HG03095 (cell line): Measurements from ENCODE around the gene SRRM1.
"Not testable (repeated sequence)": the region's sequence is repeated elsewhere in the genome, so short reads cannot be mapped to it uniquely, and the experiment has no call there.

ENCODE experiments used
- ATAC-seq: cut with Tn5 transposase; IDR thresholded peaks from one replicate; pipeline ENCODE4 v1.9.1; 2021; ENCODE audit warnings: moderate library complexity; ENCODE audit not compliant: unreplicated experiment

The SRRM1 gene

GRCh38 chr1:24714859-24715520 lies 71.9 kb downstream of the SRRM1 start:
- ATAC-seq = no peak

GRCh38 chr1:24715658-24716057 lies 72.6 kb downstream of the SRRM1 start:
- no peak for ATAC-seq

DNA sequence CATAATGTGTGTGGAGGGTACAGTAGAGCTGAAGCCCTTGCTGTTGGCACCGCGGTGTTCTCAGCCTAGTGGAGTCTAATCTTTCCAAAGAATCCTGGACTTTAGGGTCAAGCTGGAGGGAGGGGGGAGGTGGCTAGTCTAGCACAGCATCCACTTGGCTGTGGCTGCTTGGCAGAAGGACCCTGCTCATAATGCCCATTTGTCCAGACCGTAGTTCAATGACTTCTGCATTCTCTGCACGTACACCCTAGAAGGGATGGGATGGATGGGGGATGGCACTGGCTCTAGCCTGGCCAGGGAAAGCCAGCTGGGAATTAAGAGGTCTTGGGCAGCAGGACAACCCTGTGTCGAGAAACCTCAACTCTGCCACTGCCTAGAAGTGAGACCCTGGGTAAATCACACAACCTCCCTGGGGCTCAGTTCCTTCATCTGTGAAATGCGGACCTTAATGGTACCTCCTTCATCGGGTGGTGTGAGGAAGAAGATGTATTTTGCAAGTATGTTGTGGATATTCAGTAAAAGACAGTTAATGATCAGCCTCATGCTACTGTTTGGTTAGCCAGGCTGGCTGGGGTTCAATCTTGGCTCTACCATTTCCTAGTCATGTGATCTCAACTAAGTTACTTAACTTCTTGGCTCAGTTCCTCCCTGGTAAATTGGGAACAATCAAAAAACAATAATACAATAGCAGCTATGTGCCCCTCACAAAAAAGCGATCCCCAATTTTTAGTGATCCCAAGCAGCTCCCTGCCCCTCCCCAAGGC lies 75.0 kb downstream of the SRRM1 start:
- no peak for ATAC-seq

DNA sequence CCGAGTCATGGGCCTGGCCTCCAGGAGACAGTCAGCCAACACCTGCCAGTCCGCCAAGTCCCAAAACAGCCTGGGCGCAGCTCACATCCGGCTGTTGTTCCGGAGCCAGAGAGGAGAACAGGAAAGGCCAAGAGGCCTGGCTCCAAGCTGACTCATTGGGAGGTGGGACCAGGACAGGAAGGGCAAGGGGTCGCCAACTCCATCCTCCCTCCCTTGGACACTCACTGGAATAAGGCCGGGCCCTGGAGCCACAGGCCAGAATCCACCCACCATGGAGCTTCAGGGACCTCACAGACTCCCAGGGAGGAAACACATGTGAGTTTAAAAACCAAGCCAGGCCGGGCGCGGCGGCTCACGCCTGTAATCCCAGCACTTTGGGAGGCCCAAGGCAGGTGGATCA lies 77.0 kb downstream of the SRRM1 start:
- no peak for ATAC-seq

GRCh38 chr1:24721533-24721932 lies 78.4 kb downstream of the SRRM1 start:
- ATAC-seq = no peak

GRCh38 chr1:24722073-24723035 lies 79.3 kb downstream of the SRRM1 start:
- not testable (repeated sequence) for ATAC-seq
